GM23338 (cell line): ENCODE data around the gene ZNF792. TPM values are rescaled to one million over a fixed set of nuclear protein-coding genes. Genes with fewer than 3 reads are reported as not detected.
"Not testable (repeated sequence)": the region's sequence is repeated elsewhere in the genome, so short reads cannot be mapped to it uniquely, and the experiment has no call there.

ENCODE experiments used
- ATAC-seq: fragments of 200-7000 bp; cut with Tn5 transposase; 3 replicates; pipeline ENCODE4 v1.9.1; 2020
- DNase-seq: peaks from one replicate; pipeline ENCODE4 v3.0.0-alpha.2; 2015; ENCODE audit warnings: low spot score
- H2AFZ ChIP-seq: fragments of 200-600 bp; sonication (generic); 2 replicates; pipeline ENCODE4 v1.8.0; 2016; ENCODE audit warnings: antibody characterized with exemption, mild to moderate bottlenecking, moderate library complexity
- H3F3A ChIP-seq: fragments of 200-600 bp; sonication (generic); replicated peaks from 2 replicates; pipeline ENCODE4 v1.8.0; 2017; ENCODE audit warnings: antibody characterized with exemption, mixed run types, low read depth
- H3K27ac ChIP-seq: fragments of 200-600 bp; sonication (generic); 2 replicates; pipeline ENCODE4 v1.6.1; 2016; ENCODE audit warnings: low read depth
- H3K27me3 ChIP-seq: fragments of 200-600 bp; sonication (generic); 2 replicates; pipeline ENCODE4 v1.8.0; 2016; ENCODE audit warnings: mild to moderate bottlenecking, mixed run types, moderate library complexity; ENCODE audit not compliant: insufficient read depth
- H3K36me3 ChIP-seq: fragments of 200-600 bp; sonication (generic); 2 replicates; pipeline ENCODE4 v1.8.0; 2016; ENCODE audit warnings: mild to moderate bottlenecking; ENCODE audit not compliant: insufficient read depth
- H3K4me1 ChIP-seq: fragments of 200-600 bp; sonication (generic); 2 replicates; pipeline ENCODE4 v1.8.0; 2016; ENCODE audit warnings: mild to moderate bottlenecking, moderate library complexity; ENCODE audit not compliant: insufficient read depth
- H3K4me2 ChIP-seq: fragments of 200-600 bp; sonication (generic); 2 replicates; pipeline ENCODE4 v1.7.1; 2017; ENCODE audit warnings: mixed run types
- H3K4me3 ChIP-seq: fragments of 200-600 bp; sonication (generic); 2 replicates; pipeline ENCODE4 v1.6.1; 2016; ENCODE audit warnings: mixed run types
- H3K79me2 ChIP-seq: fragments of 200-600 bp; sonication (generic); replicated peaks from 2 replicates; pipeline ENCODE4 v1.8.0; 2017; ENCODE audit warnings: mild to moderate bottlenecking; ENCODE audit not compliant: insufficient read depth
- H3K9me2 ChIP-seq: fragments of 200-600 bp; sonication (generic); 2 replicates; pipeline ENCODE4 v1.8.0; 2017; ENCODE audit not compliant: insufficient read depth
- H4K20me1 ChIP-seq: fragments of 200-600 bp; sonication (generic); replicated peaks from 2 replicates; pipeline ENCODE4 v1.8.0; 2017; ENCODE audit warnings: mild to moderate bottlenecking; ENCODE audit not compliant: insufficient read depth
- H3K27ac Mint-ChIP-seq: 2 replicates; pipeline ENCODE4 v1.8.0; 2020; ENCODE audit warnings: inconsistent platforms, mild to moderate bottlenecking, moderate library complexity, mixed read lengths
- H3K27me3 Mint-ChIP-seq: 3 replicates; pipeline ENCODE4 v1.8.0; 2022; ENCODE audit warnings: low read depth, mild to moderate bottlenecking, moderate library complexity, mixed read lengths, inconsistent platforms; ENCODE audit not compliant: insufficient read depth, poor library complexity
- H3K36me3 Mint-ChIP-seq: 3 replicates; pipeline ENCODE4 v1.8.0; 2021; ENCODE audit warnings: low read depth, mild to moderate bottlenecking, inconsistent platforms, moderate library complexity, mixed read lengths
- H3K4me1 Mint-ChIP-seq: 3 replicates; pipeline ENCODE4 v1.8.0; 2020; ENCODE audit warnings: mild to moderate bottlenecking, inconsistent platforms, mixed read lengths
- H3K4me3 Mint-ChIP-seq: 3 replicates; pipeline ENCODE4 v1.8.0; 2021; ENCODE audit warnings: moderate library complexity, mild to moderate bottlenecking, inconsistent platforms, mixed read lengths
- H3K9me3 Mint-ChIP-seq: 3 replicates; pipeline ENCODE4 v1.8.0; 2020; ENCODE audit warnings: moderate library complexity, mild to moderate bottlenecking, inconsistent platforms, mixed read lengths
- CREB1 ChIP-seq: fragments of 250-450 bp; sonication (Bioruptor Pico); IDR thresholded peaks from 2 replicates; pipeline ENCODE4 v1.5.0; 2020; ENCODE audit warnings: low read depth, mild to moderate bottlenecking, moderate library complexity
- CTCF ChIP-seq, 2 experiments: fragments of 200-600 bp in 1 of 2; sonication (generic) in 1 of 2; conservative IDR thresholded peaks; 2 replicates each; pipeline versions ENCODE4 v1.5.1 to v1.6.1; 2016 to 2017; ENCODE audit warnings: antibody characterized with exemption in 2 of 2, low read depth in 2 of 2, mild to moderate bottlenecking in 2 of 2, moderate library complexity in 1 of 2
- ETS1 ChIP-seq: IDR thresholded peaks from 2 replicates; pipeline ENCODE4 v1.6.1; 2016; ENCODE audit warnings: antibody characterized with exemption
- NANOG ChIP-seq: IDR thresholded peaks from 2 replicates; pipeline ENCODE4 v1.6.1; 2016; ENCODE audit warnings: antibody characterized with exemption, borderline replicate concordance
- REST ChIP-seq: IDR thresholded peaks from one replicate; pipeline ENCODE4 v1.6.1; 2018; ENCODE audit warnings: antibody characterized with exemption; ENCODE audit not compliant: unreplicated experiment
- ZNF331 ChIP-seq: fragments of 250-450 bp; sonication (Bioruptor Pico); IDR thresholded peaks from 2 replicates; pipeline ENCODE4 v1.5.0; 2020; ENCODE audit warnings: low read depth, mild to moderate bottlenecking, moderate library complexity
- polyA plus RNA-seq: library from polyadenylated mRNA; unstranded; fragments of >200 nt; fragmentation: Nextera tagmentation; extraction: Ambion mirVana; gene quantifications from 2 replicates; pipeline ENCODE4 v1.2.1, GENCODE V29; 2016
- total RNA-seq: library from RNA; depleted of rRNA; stranded (reverse); fragments of >200 nt; shearing (Covaris generic); gene quantifications from 2 replicates; pipeline ENCODE4 v1.2.3, GENCODE V29; 2014

ZNF792 gene
- total and polyA plus RNA-seq, 2 experiments from 2014 or later = 1.3 to 12.8 TPM

DNA sequence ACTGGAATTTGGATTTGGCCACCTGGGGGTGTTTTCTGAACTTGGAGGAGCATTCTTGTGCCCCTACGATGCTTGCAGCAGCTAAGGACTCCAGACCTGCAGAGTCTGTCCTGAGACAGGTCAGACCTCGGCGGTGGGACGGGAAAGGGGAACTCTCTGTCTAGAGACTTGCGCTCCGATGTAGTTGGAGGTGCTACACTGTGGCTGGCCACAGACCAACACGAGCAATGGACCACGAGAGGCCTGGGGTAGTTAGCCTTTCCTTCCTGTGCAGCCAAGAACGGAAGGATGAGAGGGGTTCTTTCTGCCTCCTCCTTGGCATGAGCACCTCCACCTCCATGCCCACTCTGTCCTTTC lies 30.2 kb upstream of the ZNF792 start (continued):
- no peak for TF ChIP-seq CTCF (conservative IDR thresholded peaks at IDR 0.05; ENCODE audit: low read depth in 2 of 2)

GRCh38 chr19:34992582-34992981 lies 28.6 kb upstream of the ZNF792 start:
- not testable (repeated sequence) for H3K27me3 ChIP-seq, H3K27ac Mint-ChIP-seq, H3K9me2 ChIP-seq, H3K36me3 Mint-ChIP-seq, H3K4me3 Mint-ChIP-seq, ATAC-seq, H4K20me1 ChIP-seq, H3K36me3 ChIP-seq, H3K79me2 ChIP-seq, H3K4me3 ChIP-seq, H2AFZ ChIP-seq, DNase-seq, H3K27ac ChIP-seq, H3K4me2 ChIP-seq
- peaks cover 10% of the 10 kb centered on the region; the same call in 1 of the 2 replicates for H3F3A ChIP-seq
- Mint-ChIP-seq H3K9me3 (peaks cover 14% of the 10 kb centered on the region), H3K4me1 (peaks cover 14% of the 10 kb centered on the region), H3K27me3 (peaks cover 11% of the 10 kb centered on the region)
- peaks cover 14% of the 10 kb centered on the region for H3K4me1 ChIP-seq

- Histone ChIP-seq H3F3A (peaks cover 7% of the 10 kb centered on the region; the same call in 1 of the 2 replicates), H3K4me2 (no peak overlapping the region), H3K79me2 (no peaks in the 10 kb centered on the region), H3K27ac (no peak overlapping the region), H2AFZ (no peak overlapping the region), H3K36me3 (no peaks in the 10 kb centered on the region), H3K4me1 (peaks cover 6% of the 10 kb centered on the region), H3K9me2 (no peaks in the 10 kb centered on the region), H3K4me3 (no peak overlapping the region), H3K27me3 (no peaks in the 10 kb centered on the region), H4K20me1 (no peaks in the 10 kb centered on the region)
- Mint-ChIP-seq H3K27ac (no peak overlapping the region), H3K36me3 (no peaks in the 10 kb centered on the region), H3K9me3 (peaks cover 14% of the 10 kb centered on the region), H3K4me3 (no peak overlapping the region), H3K4me1 (peaks cover 6% of the 10 kb centered on the region), H3K27me3 (peaks cover 8% of the 10 kb centered on the region)
- ATAC-seq = no peak
- DNase-seq = no peak
- no peak for TF ChIP-seq ZNF331 (CRISPR knock-in tag)
Observed at GRCh38 chr19:34991542-34992333, 27.7 kb upstream of the ZNF792 start.

DNA sequence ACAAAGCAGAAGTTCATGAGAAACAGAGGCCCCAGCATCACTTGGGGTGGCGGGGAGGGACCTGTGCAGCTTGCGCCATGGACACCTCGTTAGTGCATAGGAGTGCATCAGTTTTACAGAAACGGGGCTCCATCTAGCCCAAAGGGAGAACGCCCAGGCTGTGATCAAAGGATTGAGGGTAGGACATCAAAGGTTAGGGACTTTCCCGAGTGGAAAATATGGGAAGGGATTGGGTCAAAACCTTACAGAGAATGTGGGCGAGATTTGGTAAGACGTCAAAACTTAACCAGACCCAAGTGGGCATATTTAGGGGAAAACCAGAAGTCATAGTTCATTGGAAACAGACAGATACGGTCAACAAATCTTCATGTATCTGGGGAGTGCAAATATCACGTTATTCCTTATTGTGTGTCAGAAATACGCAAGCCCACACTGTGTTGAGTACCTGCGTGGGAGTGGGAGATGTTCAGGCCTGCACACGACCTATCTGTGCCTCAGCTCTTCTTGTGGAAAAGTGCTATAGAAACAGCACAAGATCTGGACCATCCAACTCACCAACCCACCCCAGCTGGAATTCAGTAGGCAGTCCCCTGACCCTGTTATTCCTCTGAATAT lies 26.7 kb upstream of the ZNF792 start:
- no peaks in the 10 kb centered on the region for H3K79me2 ChIP-seq
- no peak overlapping the region for H2AFZ ChIP-seq
- Mint-ChIP-seq H3K4me1 (peaks cover 8% of the 10 kb centered on the region), H3K9me3 (peaks cover 13% of the 10 kb centered on the region), H3K4me3 (no peak overlapping the region), H3K36me3 (no peaks in the 10 kb centered on the region), H3K27me3 (peaks cover 6% of the 10 kb centered on the region), H3K27ac (no peak overlapping the region)
- no peak overlapping the region for H3K4me2 ChIP-seq
- no peak overlapping the region for H3K4me3 ChIP-seq
- TF ChIP-seq REST (no peak), ETS1 (no peak), NANOG (no peak), CREB1 (no peak)
- H3K36me3 ChIP-seq = no peaks in the 10 kb centered on the region
- H3K9me2 ChIP-seq = no peaks in the 10 kb centered on the region
- no peaks in the 10 kb centered on the region; the same call in 1 of the 2 replicates for H3F3A ChIP-seq
- DNase-seq (no peak), ATAC-seq (no peak)
- no peaks in the 10 kb centered on the region; the same call in 1 of the 2 replicates for H3K4me1 ChIP-seq
- no peak overlapping the region for H3K27ac ChIP-seq
- H3K27me3 ChIP-seq = no peaks in the 10 kb centered on the region
- no peaks in the 10 kb centered on the region for H4K20me1 ChIP-seq
